ENCODE results near the gene TNFAIP8L2.

DNA sequence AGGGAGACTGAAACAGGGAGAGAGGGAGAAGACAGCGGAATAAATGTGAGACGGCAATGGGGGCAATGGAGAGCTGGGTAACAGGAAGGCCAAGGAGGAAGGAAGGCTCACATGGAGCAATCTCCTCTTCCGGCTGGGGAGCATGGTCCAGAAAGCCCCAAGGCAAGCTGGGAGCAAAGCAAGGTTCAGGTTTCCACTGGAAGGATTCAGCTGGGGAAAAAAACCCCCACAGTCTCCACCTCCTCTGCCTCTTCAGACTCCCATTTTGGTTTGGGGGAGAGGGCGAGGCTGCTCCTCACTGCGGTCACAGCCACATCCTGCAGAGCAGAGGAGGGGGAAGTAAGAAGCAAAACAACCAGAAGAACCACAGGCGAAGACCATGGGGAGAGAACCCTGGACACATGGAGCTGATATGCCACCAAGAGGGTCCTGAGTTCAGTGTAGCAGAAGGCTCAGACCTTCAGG lies 650 bp downstream of the TNFAIP8L2 start:
- no peak for TF ChIP-seq CTCF (IDR thresholded peaks at IDR 0.05)
- TF ChIP-seq EZH2 (IDR thresholded peaks at IDR 0.05): no peak
- TF ChIP-seq EZH2phosphoT487 (IDR thresholded peaks at IDR 0.05): no peak

Data from neural progenitor cell (in vitro differentiated cells).